SJCRH30 (cell line): ENCODE measurements around the gene LMX1A. TPM values are rescaled to one million over a fixed set of nuclear protein-coding genes. Genes with fewer than 3 reads are reported as not detected.

Experiments used
- DNase-seq, 2 experiments: peaks; one replicate each; pipeline ENCODE4 v3.0.0-alpha.2; 2015 to 2020
- H3K27ac ChIP-seq: fragments of 250-450 bp; sonication (Bioruptor Pico); 2 replicates; pipeline ENCODE4 v1.5.1; 2020; ENCODE audit warnings: mild to moderate bottlenecking, moderate library complexity
- H3K27me3 ChIP-seq: fragments of 250-450 bp; sonication (Bioruptor Pico); 2 replicates; pipeline ENCODE4 v1.5.1; 2020; ENCODE audit warnings: mild to moderate bottlenecking, moderate library complexity
- H3K36me3 ChIP-seq: fragments of 250-450 bp; sonication (Bioruptor Pico); 2 replicates; pipeline ENCODE4 v1.5.1; 2020; ENCODE audit warnings: mild to moderate bottlenecking, moderate library complexity
- H3K4me1 ChIP-seq: fragments of 250-450 bp; sonication (Bioruptor Pico); 2 replicates; pipeline ENCODE4 v1.5.1; 2020; ENCODE audit warnings: mild to moderate bottlenecking, moderate library complexity
- H3K4me3 ChIP-seq: fragments of 250-450 bp; sonication (Bioruptor Pico); 2 replicates; pipeline ENCODE4 v1.5.1; 2020; ENCODE audit warnings: mild to moderate bottlenecking, moderate library complexity
- H3K9me3 ChIP-seq: fragments of 250-450 bp; sonication (Bioruptor Pico); replicated peaks from 2 replicates; pipeline ENCODE4 v1.5.1; 2020; ENCODE audit warnings: mild to moderate bottlenecking, moderate library complexity
- total RNA-seq: library from RNA; depleted of rRNA; stranded (reverse); fragments of >200 nt; shearing (Covaris generic); gene quantifications from 2 replicates; pipeline ENCODE4 v1.2.3, GENCODE V29; 2014

The LMX1A gene
- total RNA-seq, 1 experiment from 2014 or later: not detected

DNA sequence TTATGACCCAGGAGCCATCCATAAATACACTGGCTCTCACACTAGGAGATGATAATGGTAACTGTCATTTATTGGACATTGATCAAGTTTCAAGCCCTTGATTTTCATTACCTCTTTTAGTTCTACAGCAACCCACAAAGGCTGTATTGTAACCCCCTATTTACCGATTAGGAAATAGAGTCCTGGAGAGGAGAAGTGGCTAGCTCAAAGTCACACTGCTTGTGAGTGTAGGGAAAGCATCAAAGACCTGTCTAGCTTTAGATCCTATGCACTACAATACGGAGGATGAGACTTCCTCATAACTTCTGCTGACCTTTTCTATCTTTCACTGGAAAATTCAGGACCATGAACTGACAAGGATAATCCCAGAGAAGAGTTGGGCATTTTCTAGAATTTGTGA lies 115.2 kb downstream of the LMX1A start:
- Histone ChIP-seq H3K4me1 (no peaks in the 10 kb centered on the region), H3K36me3 (no peaks in the 10 kb centered on the region), H3K27ac (no peak overlapping the region), H3K9me3 (no peaks in the 10 kb centered on the region), H3K4me3 (no peak overlapping the region), H3K27me3 (no peaks in the 10 kb centered on the region)
- DNase-seq: no peak

DNA sequence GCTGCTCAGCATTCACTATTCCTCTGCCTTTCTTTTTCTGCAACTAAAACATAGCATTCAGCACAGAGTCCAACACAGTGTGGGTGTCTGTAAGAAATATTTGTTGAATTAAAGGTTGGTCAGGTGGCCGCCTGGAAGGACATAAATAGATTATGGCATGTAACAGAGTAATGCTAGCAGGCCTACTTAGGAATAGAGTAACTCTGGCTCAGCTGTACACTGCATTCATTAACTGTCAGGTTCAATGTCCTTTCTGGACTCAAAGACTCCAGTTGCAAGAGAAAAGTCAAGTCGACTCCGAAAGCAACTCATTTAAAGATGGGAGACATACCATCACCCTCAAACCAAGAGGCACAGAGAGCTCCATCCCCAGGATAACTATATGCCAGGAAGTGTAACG lies 116.0 kb downstream of the LMX1A start:
- Histone ChIP-seq H3K27me3 (no peaks in the 10 kb centered on the region), H3K27ac (no peak overlapping the region), H3K4me1 (no peaks in the 10 kb centered on the region), H3K36me3 (no peaks in the 10 kb centered on the region), H3K4me3 (no peak overlapping the region), H3K9me3 (no peaks in the 10 kb centered on the region)
- no peak for DNase-seq

DNA sequence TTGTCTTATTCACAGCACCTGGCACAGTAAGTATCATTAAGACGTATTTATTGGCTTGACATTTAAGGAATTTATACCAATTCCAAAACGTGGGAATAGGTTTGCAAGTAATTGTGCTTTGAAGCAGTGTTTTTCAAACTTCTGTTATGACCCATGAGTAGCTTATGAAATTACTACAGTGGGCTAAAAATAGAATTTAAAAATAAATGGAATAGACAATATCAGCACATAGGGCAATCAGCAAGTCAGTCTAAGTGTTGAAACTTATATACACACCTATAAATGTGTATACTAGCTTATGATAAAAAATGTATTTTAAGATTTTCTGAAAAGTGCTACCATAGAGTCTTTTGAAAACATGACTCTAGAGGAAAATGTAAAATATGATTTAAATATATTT lies 116.6 kb downstream of the LMX1A start:
- no peaks in the 10 kb centered on the region for H3K9me3 ChIP-seq
- no peak overlapping the region for H3K27ac ChIP-seq
- no peaks in the 10 kb centered on the region for H3K27me3 ChIP-seq
- H3K4me1 ChIP-seq: no peaks in the 10 kb centered on the region
- no peaks in the 10 kb centered on the region for H3K36me3 ChIP-seq
- no peak overlapping the region for H3K4me3 ChIP-seq
- no peak for DNase-seq

DNA sequence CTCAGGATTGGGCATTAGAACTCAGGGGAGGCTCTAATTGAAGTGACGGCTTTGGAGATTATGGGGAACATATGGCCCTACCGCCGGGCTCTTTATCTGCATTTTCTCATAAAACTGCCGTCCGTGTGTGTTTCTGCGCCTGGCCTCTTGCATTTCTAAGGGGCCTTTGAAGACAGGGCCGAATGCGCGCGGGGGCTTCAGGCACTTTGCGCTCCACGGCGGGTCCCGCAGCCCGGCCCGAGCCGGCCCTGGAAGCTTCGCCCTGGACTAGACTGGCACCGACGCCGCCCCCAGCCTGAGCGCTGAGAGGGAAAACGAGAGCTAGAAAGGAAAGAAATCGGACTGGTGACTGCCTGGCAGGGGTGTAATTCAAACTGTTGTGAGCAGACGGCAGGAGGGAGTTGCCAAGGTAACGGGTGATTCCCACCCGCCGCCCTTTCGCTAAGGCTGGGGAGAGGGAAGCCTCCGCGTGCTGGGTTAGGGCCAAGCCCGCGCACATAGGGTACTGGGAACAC lies 120.7 kb downstream of the LMX1A start:
- no peak overlapping the region for H3K27ac ChIP-seq
- DNase-seq: peak in 1 of 2 experiments; percentile 13
- H3K36me3 ChIP-seq: no peaks in the 10 kb centered on the region
- H3K9me3 ChIP-seq: no peaks in the 10 kb centered on the region
- H3K4me3 ChIP-seq: peak overlapping the region; percentile 30
- H3K27me3 ChIP-seq: no peaks in the 10 kb centered on the region
- no peaks in the 10 kb centered on the region for H3K4me1 ChIP-seq

- peak; percentile 4 to 8 for DNase-seq
- Histone ChIP-seq H3K27ac (no peak overlapping the region), H3K4me3 (peak overlapping the region; percentile 30), H3K4me1 (no peaks in the 10 kb centered on the region), H3K36me3 (no peaks in the 10 kb centered on the region), H3K9me3 (no peaks in the 10 kb centered on the region), H3K27me3 (no peaks in the 10 kb centered on the region)
Observed at GRCh38 chr1:165235155-165235776, 121.2 kb downstream of the LMX1A start.

- Histone ChIP-seq H3K36me3 (no peaks in the 10 kb centered on the region), H3K27me3 (no peaks in the 10 kb centered on the region), H3K27ac (no peak overlapping the region), H3K9me3 (no peaks in the 10 kb centered on the region), H3K4me1 (no peaks in the 10 kb centered on the region), H3K4me3 (no peak overlapping the region)
- DNase-seq: no peak
Observed at GRCh38 chr1:165234149-165234548, 122.4 kb downstream of the LMX1A start.

DNA sequence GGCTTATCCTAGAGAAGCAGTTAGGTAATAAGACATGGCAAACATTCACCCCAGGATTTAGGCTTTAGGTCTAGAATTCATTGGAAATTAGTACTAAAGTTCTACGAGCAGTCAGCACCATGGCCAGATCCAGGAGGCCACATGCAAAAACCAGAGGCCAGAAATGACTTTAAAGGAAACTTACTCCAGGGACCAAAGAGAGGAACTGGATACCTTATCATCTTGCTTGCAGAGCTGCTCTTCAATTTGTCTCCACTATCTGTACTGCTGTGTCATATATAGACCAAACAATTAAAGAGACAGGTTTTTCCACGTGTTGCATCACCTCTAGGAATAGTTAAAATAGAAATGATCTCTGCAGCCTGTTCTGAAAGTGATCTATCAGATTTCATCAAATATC lies 127.8 kb downstream of the LMX1A start:
- DNase-seq: peak in 1 of 2 experiments; percentile 38
- Histone ChIP-seq H3K27ac (no peak overlapping the region), H3K36me3 (no peaks in the 10 kb centered on the region), H3K4me1 (no peaks in the 10 kb centered on the region), H3K27me3 (no peaks in the 10 kb centered on the region), H3K9me3 (no peaks in the 10 kb centered on the region), H3K4me3 (no peak overlapping the region)

GRCh38 chr1:165228111-165228655 lies 128.3 kb downstream of the LMX1A start:
- Histone ChIP-seq H3K9me3 (no peaks in the 10 kb centered on the region), H3K27ac (no peak overlapping the region), H3K27me3 (no peaks in the 10 kb centered on the region), H3K4me1 (no peaks in the 10 kb centered on the region), H3K36me3 (no peaks in the 10 kb centered on the region), H3K4me3 (no peak overlapping the region)
- no peak for DNase-seq

DNA sequence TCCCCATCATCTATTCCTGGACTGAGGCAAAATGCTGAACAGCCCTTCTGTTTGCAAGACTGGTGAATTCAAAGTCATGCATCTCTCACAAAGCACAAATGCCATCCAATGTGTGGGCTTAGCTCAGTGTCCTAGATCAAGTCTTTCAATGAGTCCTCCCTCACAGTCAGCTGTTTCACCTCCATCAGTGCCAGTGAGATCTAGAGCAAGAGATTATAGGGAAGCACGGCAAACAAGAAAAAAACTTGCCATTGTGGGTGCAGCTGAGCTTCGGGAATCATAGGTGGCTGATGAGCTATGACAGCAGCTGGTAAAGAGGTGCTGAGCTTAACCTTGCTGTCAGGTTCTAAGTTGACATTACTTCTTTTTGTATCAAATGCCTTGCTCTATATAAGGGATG lies 130.2 kb downstream of the LMX1A start:
- Histone ChIP-seq H3K27me3 (no peaks in the 10 kb centered on the region), H3K9me3 (no peaks in the 10 kb centered on the region), H3K36me3 (no peaks in the 10 kb centered on the region), H3K4me3 (no peak overlapping the region), H3K27ac (no peak overlapping the region), H3K4me1 (no peaks in the 10 kb centered on the region)
- no peak for DNase-seq

DNA sequence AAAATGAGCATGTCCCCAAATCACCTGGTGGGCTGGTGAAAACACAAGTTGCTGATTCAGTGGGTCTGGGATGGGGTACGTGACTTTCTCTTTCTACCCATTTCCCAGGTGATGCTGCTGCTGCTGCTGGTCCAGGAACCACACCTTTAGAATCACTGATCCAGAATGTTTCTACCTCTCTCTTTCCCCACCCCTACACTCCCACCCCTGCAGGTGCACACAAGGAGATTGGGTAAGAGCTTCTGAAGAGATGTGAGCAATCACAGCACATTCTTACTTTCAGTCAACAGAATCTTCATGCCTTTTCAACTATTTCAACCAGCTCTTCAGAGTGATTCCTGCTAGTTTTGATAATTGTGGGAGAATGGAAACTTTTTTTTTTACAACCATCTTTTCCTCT lies 130.9 kb downstream of the LMX1A start:
- H3K27ac ChIP-seq: no peak overlapping the region
- no peaks in the 10 kb centered on the region for H3K27me3 ChIP-seq
- no peaks in the 10 kb centered on the region for H3K36me3 ChIP-seq
- no peak for DNase-seq
- no peak overlapping the region for H3K4me3 ChIP-seq
- no peaks in the 10 kb centered on the region for H3K4me1 ChIP-seq
- H3K9me3 ChIP-seq: no peaks in the 10 kb centered on the region

DNA sequence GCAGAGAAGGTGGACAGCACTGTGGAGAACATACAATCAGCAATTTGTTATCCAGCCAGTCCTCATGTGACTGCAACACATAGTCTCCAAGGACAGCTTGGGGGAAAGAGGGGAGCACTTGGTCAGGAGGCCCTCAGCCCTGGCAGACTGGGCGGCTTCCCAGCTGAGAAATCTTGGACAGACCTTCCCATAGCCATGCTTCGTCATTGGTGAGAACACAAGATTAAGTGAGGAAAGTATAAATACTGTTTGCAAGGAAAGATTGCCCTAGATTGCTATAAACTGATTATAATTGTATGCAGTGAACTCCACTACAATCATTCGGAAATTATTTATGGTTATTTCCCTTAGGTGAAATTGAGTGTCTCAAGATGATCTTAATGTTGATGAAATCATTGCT lies 131.5 kb downstream of the LMX1A start:
- Histone ChIP-seq H3K4me1 (no peaks in the 10 kb centered on the region), H3K9me3 (no peaks in the 10 kb centered on the region)

DNA sequence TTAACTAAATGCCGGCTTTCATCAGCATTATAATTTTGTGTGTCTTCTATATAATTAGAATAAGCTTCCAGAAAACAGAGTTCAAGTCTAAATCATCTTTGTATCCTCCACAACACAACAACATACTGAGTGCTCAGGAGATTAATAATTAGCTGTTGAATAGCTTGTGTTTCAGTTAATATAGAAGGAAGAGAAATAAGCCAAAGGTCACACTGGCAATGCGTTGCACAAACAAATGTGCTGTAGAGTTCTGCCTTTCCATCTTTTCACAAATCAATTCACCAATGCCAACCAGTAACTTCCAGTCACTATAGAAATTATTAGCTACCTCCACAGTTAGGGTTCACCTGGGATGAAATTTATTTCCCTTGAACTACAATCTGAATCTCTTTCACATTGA lies 132.0 kb downstream of the LMX1A start:
- no peaks in the 10 kb centered on the region for H3K27me3 ChIP-seq
- H3K4me1 ChIP-seq: no peaks in the 10 kb centered on the region
- no peak for DNase-seq
- H3K36me3 ChIP-seq: no peaks in the 10 kb centered on the region
- H3K4me3 ChIP-seq: no peak overlapping the region
- no peaks in the 10 kb centered on the region for H3K9me3 ChIP-seq
- no peak overlapping the region for H3K27ac ChIP-seq

More for the DNA sequence above, 131.5 kb downstream of the LMX1A start:
- Histone ChIP-seq H3K27ac (no peak overlapping the region), H3K36me3 (no peaks in the 10 kb centered on the region), H3K27me3 (no peaks in the 10 kb centered on the region), H3K4me3 (no peak overlapping the region)
- DNase-seq: no peak

GRCh38 chr1:165222580-165222979 lies 133.9 kb downstream of the LMX1A start:
- H3K36me3 ChIP-seq: no peaks in the 10 kb centered on the region
- no peak for DNase-seq
- H3K27ac ChIP-seq: no peak overlapping the region
- H3K4me3 ChIP-seq: no peak overlapping the region
- H3K4me1 ChIP-seq: no peaks in the 10 kb centered on the region
- no peaks in the 10 kb centered on the region for H3K9me3 ChIP-seq
- H3K27me3 ChIP-seq: no peaks in the 10 kb centered on the region

DNA sequence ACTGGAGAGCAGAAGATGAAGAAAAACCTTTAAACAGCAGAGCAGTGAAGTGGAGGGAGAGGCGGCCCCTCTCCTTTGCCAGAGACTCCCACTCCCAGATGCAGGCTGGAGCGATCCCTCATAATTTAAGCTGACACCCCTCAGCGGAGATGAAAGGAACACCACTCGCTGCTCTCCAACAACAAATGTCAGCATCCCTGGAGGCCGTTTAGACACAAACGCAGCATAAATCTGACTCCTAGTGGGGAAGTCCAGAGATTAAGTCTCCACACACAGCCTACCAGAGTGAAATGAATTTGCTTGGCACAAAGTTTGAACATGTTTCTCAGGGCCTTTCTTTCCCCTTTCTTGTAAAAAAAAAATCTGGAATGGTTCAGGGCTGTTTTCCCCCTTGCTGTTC lies 137.8 kb downstream of the LMX1A start:
- Histone ChIP-seq H3K27me3 (no peaks in the 10 kb centered on the region), H3K9me3 (no peaks in the 10 kb centered on the region), H3K4me3 (no peak overlapping the region), H3K36me3 (no peaks in the 10 kb centered on the region), H3K27ac (no peak overlapping the region), H3K4me1 (no peaks in the 10 kb centered on the region)
- DNase-seq: peak in 1 of 2 experiments; percentile 9

DNA sequence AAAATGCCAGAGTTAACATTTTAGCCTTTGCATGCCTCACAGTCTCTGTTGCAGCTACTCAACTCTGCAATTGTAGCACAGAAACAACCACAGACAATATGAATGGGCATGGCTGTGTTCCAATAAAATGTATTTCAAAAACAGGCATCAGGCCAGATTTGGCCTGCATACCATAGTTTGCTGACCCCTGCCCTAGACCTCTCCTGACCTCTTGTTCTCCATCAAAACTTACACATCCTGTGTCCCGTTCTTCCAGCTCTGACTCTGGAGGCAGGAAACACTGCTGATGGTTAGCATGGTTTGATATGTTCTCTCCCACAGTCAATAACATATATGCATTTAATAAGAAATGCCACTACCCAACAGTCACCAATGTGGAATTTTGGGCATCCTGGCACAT lies 138.6 kb downstream of the LMX1A start:
- Histone ChIP-seq H3K4me1 (no peaks in the 10 kb centered on the region), H3K27me3 (no peaks in the 10 kb centered on the region), H3K27ac (no peak overlapping the region), H3K9me3 (no peaks in the 10 kb centered on the region), H3K4me3 (no peak overlapping the region), H3K36me3 (no peaks in the 10 kb centered on the region)
- DNase-seq: no peak

GRCh38 chr1:165216254-165216653 lies 140.3 kb downstream of the LMX1A start:
- no peak for DNase-seq
- Histone ChIP-seq H3K27ac (no peak overlapping the region), H3K36me3 (no peaks in the 10 kb centered on the region), H3K4me3 (no peak overlapping the region), H3K27me3 (no peaks in the 10 kb centered on the region), H3K9me3 (no peaks in the 10 kb centered on the region), H3K4me1 (no peaks in the 10 kb centered on the region)
